Measurements from ENCODE around the gene BPIFB2. TPM values are rescaled to one million over a fixed set of nuclear protein-coding genes. Genes with fewer than 3 reads are reported as not detected.

Gene BPIFB2
- total RNA-seq, 1 donor from 2014 or later = not detected

- no peak for DNase-seq (ENCODE audit: extremely low spot score in 2 of 2)
- TF ChIP-seq CTCF (IDR thresholded peaks at IDR 0.05) (no peak), POLR2AphosphoS5 (IDR thresholded peaks at IDR 0.05; ENCODE audit: insufficient read depth in 1 of 2, low read depth in 1 of 2) (no peak), POLR2A (IDR thresholded peaks at IDR 0.05) (no peak)
- Histone ChIP-seq H3K9me3 (no peaks in the 10 kb centered on the region), H3K27me3 (no peaks in the 10 kb centered on the region), H3K4me1 (no peaks in the 10 kb centered on the region), H3K4me3 (no peak overlapping the region), H3K36me3 (no peaks in the 10 kb centered on the region), H3K27ac (no peak overlapping the region)
- intact Hi-C loops (cut with DNase I) = no loop called here
Observed at GRCh38 chr20:32979201-32979998, 28.1 kb upstream of the BPIFB2 start.

- no peak overlapping the region for H3K4me3 ChIP-seq
- no peaks in the 10 kb centered on the region for H3K9me3 ChIP-seq
- no peaks in the 10 kb centered on the region for H3K4me1 ChIP-seq
- H3K36me3 ChIP-seq = no peaks in the 10 kb centered on the region
- no peak for DNase-seq (ENCODE audit: extremely low spot score in 2 of 2)
- TF ChIP-seq POLR2AphosphoS5 (IDR thresholded peaks at IDR 0.05; ENCODE audit: insufficient read depth in 1 of 2, low read depth in 1 of 2) (no peak), CTCF (IDR thresholded peaks at IDR 0.05) (no peak), POLR2A (IDR thresholded peaks at IDR 0.05) (no peak)
- H3K27me3 ChIP-seq = no peaks in the 10 kb centered on the region
- no peak overlapping the region for H3K27ac ChIP-seq
- intact Hi-C loops (cut with DNase I) = no loop called here
Observed at GRCh38 chr20:32980131-32980941, 27.2 kb upstream of the BPIFB2 start.

- no peaks in the 10 kb centered on the region for H3K4me1 ChIP-seq
- DNase-seq (ENCODE audit: extremely low spot score in 2 of 2) = no peak
Observed at GRCh38 chr20:32980990-32981389, 26.5 kb upstream of the BPIFB2 start.

GRCh38 chr20:32982617-32983458 lies 24.7 kb upstream of the BPIFB2 start:
- no peak overlapping the region for H3K27ac ChIP-seq

More at GRCh38 chr20:32980990-32981389, 26.5 kb upstream of the BPIFB2 start:
- H3K9me3 ChIP-seq = no peaks in the 10 kb centered on the region
- H3K27ac ChIP-seq = no peak overlapping the region
- H3K27me3 ChIP-seq = no peaks in the 10 kb centered on the region
- no peak overlapping the region for H3K4me3 ChIP-seq
- no peaks in the 10 kb centered on the region for H3K36me3 ChIP-seq
- TF ChIP-seq POLR2AphosphoS5 (IDR thresholded peaks at IDR 0.05; ENCODE audit: insufficient read depth in 1 of 2, low read depth in 1 of 2) (no peak), POLR2A (IDR thresholded peaks at IDR 0.05) (no peak), CTCF (IDR thresholded peaks at IDR 0.05) (no peak)
- intact Hi-C loops (cut with DNase I) = no loop called here

More at GRCh38 chr20:32982617-32983458, 24.7 kb upstream of the BPIFB2 start:
- TF ChIP-seq POLR2AphosphoS5 (IDR thresholded peaks at IDR 0.05; ENCODE audit: insufficient read depth in 1 of 2, low read depth in 1 of 2) (no peak), POLR2A (IDR thresholded peaks at IDR 0.05) (no peak), CTCF (IDR thresholded peaks at IDR 0.05) (no peak)
- DNase-seq (ENCODE audit: extremely low spot score in 2 of 2) = no peak
- H3K27me3 ChIP-seq = no peaks in the 10 kb centered on the region
- H3K4me1 ChIP-seq = no peaks in the 10 kb centered on the region
- no peak overlapping the region for H3K4me3 ChIP-seq
- intact Hi-C loops (cut with DNase I) = no loop called here
- no peaks in the 10 kb centered on the region for H3K9me3 ChIP-seq
- H3K36me3 ChIP-seq = no peaks in the 10 kb centered on the region
